ENCODE results near the gene ORC4.
A peak's percentile ranks its signal among the peaks of the same experiment; 100 is the strongest.

The ORC4 gene

DNA sequence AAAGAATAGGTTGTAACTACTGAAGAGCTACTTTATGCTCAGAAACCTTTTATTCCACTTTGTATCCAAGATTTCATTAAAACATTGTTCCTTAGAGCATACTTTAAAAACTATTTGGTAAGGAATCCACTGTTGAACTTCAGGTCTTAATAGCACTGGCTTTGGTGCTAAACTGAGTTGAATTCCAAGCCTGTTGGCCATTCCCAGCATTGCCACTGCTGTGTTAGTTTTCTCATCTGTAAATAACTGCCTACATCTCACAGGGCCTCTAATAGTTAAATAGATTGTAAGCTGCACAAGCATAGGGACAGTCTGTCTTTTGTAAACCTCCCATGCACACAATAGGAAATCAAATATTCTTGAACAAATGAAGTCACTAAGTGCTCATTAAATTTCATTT is 86.6 kb downstream of the ORC4 start:
- no peak for DNase-seq (ENCODE audit: low read depth)

DNA sequence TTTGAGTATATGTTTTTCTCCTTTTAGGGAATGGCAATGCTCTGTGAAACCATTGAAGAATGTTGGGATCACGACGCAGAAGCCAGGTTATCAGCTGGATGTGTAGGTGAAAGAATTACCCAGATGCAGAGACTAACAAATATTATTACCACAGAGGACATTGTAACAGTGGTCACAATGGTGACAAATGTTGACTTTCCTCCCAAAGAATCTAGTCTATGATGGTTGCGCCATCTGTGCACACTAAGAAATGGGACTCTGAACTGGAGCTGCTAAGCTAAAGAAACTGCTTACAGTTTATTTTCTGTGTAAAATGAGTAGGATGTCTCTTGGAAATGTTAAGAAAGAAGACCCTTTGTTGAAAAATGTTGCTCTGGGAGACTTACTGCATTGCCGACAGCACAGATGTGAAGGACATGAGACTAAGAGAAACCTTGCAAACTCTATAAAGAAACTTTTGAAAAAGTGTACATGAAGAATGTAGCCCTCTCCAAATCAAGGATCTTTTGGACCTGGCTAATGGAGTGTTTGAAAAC is 93.4 kb downstream of the ORC4 start:
- no peak for DNase-seq (ENCODE audit: low read depth)

DNA sequence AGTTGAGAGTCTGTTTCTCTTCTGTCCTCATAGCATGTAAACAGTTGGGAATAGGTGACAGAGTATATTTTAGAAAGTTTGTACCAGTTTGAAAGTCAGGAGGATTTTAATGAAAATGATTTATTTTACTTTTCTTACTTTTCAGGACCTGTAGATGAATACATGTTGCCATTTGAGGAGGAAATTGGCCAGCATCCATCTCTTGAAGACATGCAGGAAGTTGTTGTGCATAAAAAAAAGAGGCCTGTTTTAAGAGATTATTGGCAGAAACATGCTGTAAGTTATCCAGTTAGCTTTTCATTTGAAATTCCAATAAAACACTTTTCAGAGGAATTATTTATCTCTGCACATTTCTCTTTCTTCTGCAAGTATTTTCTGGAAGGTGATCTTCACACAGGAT is 94.7 kb downstream of the ORC4 start:
- DNase-seq (ENCODE audit: low read depth): no peak

DNA sequence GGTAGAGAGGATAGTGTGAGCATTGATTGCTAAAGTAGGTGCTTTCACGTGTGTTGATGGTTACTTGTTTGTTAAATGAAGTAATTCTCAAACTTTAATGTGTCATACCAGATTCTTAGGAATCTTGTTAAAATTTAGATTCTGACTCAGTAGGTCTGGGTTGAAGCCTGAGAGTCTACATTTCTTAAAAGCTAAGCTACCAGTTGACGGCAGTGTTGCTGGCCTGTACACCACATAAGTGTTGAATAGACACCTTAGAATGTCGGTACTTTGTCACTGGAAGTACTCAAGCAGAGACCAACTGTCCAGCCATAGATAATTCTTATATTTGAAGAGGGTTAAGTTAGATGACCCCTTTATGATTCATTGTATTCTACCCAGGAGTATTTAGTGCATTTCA is 95.9 kb downstream of the ORC4 start:
- no peak for DNase-seq (ENCODE audit: low read depth)

DNA sequence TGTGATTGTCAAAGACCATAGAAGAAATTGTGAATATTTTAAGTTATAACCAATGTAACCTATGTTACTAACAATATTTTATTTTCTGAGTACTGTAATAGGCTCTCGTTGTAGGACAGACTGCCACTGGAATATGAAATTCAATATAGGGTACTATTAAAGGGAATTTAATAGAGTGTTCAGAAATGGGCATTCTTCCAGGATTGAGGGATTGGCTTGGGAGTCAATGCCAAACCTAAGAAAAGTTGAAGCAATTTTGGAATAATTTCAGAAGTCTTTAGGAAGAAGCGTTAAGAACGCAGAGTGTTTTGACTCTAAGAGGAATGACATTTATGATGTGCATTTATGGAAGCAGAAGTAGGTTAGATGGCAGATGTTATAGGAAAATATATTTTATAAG is 96.7 kb downstream of the ORC4 start:
- no peak for DNase-seq (ENCODE audit: low read depth)

DNA sequence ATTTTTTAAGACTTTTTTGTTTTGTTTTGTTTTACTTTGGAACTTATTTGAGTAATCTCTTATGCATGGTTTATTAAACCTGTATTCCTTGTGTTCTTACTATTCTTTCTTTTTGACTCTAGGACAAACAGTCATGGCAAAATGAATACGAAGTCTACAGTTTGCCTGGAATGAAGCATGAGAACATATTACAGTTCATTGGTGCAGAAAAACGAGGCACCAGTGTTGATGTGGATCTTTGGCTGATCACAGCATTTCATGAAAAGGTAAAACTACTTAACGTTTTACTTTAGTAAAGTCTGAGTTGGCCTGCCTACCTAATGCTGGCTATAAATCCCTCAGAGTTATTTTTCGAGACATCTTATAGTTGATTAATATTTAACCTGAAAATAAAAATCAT is 103.4 kb downstream of the ORC4 start:
- DNase-seq (ENCODE audit: low read depth): no peak

DNA sequence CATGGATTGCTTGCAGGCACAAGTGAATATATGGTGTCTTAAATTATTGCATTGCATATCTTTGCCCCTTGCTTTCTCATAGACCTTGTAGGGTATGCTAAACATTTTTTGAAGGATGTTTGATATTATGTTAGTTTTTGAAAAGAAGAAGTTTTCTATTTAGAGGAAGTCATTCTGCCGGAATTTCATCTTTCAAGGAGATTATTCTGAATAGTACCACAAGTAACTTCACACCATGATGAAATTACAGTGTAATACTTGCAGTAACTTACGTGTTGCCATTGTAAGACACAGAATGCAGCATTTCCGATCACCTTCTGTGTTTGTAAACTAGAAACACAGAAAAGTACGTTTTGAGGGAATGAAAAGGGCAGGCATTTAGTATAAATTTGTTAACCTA is 103.8 kb downstream of the ORC4 start:
- no peak for DNase-seq (ENCODE audit: low read depth)

DNA sequence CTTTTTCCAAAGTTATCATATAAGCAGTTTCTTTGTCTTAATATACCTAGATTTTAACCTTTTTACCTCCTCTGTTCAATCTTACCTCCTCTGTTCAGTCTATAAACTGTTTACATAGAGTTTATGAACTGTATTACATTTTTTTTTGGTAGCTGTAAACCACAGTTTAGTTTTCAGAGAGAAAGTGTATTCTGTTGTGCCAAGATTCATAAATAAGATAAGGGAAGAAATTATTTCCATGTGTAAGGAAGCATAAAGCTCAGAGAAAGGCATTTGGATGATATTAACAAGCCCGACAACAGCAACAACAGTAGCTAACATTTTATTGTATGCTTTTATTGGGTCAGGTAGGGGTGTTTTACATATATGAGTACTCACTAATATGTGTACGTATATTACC is 104.5 kb downstream of the ORC4 start:
- no peak for DNase-seq (ENCODE audit: low read depth)

DNA sequence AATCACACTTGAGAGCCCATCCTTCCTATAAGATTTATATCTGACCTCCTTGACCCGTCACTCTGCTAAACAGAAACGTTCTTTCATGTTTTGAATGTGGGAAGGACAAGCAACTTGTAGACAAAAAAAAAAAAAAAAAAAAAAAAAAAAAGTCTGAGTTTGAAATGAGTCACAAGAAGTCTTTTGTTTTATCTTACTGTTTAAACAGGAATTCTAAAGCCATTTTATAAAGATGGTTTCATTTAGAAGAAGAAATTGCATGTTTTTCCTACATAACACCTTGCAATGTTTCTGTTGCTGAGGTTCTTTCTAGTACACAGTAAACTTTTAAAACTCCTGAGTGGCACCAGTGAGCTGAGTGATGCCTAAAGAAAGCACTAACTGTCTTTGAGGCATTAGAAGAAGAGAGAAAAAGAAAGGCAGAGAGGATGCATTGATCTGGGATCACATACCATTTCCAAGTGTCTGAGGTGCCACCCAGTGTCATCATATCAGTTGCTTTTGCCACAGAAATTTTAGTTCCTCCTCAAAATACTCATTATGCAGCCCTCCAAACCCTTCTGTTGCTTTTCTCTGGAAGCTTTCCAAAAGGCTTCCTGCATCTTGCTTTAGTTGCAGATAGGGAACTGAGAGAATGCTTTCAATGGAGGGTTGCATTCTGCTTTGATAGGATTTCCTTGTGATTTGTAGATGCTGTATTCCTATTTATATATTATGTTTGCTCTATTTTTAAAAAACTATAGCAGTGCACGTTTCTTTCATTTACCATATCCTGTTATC is 106.6 kb downstream of the ORC4 start:
- DNase-seq (ENCODE audit: low read depth): no peak

DNA sequence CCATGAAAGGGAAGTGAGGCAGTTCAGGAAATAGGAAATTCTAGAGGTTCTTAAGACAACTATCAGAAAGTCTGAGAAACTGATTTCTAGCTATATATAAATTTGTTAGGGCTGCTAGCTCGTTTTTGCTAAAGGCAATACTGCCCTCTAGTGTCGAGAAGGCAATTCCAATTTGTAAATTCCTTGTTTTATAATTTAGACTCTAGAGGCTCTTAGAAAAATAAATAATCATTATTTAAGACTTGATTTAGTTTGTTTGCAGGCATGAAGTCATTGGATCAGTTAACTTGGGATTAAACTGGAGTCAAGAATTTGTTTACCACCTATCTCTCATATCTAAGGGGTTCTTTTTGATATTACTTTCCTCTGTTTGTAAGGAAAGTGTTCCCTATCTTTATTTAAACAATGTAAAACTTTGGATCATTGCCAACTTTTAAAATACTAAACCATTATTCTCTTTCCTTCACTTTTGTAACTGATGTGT is 109.5 kb downstream of the ORC4 start:
- peak; percentile 40 for DNase-seq (ENCODE audit: low read depth)

DNA sequence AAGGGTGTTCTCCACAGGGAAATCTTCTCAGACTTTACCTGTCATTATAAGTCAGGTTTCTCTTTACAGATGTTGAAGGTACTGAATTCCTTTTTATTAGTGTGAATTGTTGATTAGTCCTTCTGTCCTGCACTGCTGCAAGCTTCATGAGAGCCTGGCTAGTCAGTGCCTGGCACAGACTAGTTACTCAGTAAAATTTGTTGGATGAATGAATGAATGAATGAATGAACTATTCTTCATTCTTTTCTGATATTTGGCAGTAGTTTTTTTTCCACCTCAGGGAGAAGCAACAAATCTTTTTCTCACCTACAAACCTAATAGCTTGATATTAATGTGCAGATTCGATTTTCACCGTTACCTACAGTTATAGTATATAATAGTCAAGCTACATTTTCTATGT is 111.4 kb downstream of the ORC4 start:
- no peak for DNase-seq (ENCODE audit: low read depth)

DNA sequence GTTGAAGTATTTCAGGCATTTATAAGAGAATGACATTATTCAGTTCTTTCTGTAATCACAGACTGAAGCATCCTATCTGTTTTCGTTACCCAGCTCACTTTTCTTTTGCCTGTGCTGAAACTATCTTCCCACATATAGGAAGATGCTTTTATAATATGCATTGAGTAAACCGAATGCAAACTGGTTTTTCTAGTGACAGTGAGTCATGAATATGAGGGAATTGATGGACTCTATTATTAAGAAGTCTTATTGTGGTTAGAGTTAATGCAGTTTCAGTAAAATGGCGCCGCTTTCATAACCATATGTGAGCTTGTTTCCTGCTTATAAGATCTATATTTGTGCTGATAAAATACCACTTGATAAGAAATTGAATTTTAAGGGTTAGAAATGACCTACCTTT is 116.5 kb downstream of the ORC4 start:
- DNase-seq (ENCODE audit: low read depth): no peak

DNA sequence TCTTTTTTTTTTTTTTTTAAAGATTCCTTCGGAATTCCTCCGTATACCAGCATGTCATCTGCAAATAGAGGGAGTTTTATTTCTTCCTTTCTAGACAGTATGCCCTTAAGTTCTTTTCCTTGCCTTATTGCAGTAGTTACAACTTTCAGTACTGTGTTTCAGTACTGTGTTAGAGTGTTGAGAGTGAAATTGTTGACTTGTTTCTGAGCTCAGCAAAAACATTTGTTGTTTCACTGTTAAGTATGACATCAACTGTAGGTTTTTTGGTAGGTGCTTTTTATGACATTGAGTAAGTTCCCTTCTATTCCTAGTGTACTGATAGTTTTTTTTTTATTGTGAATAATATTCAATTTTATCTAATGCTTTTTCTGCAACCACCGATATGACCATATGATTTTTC is 131.9 kb downstream of the ORC4 start:
- no peak for DNase-seq (ENCODE audit: low read depth)

DNA sequence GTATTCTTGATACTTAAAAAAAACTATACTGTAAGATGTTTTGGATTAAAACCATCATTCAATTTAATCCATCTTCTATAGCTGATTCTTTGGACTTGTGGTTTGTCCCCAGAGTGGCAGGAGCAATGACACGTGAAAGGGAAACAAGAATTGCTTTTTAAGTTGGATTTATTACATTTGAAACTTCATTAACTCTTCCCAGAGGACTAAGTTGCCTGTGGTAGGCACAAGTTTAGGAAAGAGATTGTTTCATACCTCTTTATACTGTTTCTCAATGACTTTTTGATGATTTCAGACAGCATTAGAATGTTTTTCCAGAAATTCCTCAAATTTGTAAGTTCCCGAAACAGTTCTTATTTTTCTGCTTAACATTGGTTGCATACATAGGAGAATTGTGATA is 134.4 kb downstream of the ORC4 start:
- DNase-seq (ENCODE audit: low read depth): no peak

DNA sequence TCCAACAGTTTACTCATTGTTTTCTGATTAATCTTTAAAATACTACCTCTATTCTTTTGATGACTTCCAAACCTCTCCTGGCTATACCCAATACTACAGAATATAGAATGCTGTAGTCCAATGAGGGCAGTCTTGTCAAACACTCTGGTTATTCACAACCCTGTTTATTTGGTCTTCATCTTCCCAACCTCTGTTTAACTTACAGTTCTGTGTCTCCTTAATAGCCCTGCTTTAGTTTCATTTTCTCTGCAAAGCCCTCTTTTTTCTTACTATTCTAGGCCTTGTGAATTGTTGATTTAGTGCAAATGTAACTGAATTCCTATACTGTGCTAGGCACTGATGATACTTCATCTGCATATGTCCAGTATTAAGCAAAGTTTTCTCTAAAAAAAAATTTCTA is 135.7 kb downstream of the ORC4 start:
- DNase-seq (ENCODE audit: low read depth): no peak

DNA sequence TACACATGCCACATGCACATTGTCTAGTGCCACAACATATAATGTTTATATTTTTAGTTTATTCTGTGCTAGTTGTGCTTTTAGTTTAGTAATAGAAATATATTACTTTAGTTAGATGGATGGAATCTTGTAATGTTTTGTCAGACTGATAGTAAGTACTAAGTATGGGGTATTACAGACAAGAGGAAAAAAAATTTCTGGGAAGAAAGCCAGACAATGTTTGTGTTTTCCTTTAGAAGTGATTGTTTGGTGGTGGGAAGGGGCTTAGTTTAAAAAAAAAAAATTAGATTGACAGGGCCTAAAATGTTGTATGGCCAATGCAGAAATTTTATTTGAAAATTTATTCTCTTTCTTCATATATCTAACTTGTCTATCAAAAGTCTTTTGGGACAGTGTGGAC is 137.9 kb downstream of the ORC4 start:
- no peak for DNase-seq (ENCODE audit: low read depth)
